ENCODE measurements around the gene PRSS2.
"Not testable (repeated sequence)": the region's sequence is repeated elsewhere in the genome, so short reads cannot be mapped to it uniquely, and the experiment has no call there.

The PRSS2 gene

GRCh38 chr7:142770661-142771352, at the start of gene PRSS2:
TSS of gene PRSS2 (plus strand) at chr7:142770970. CDS start at chr7:142770983, 13 bp downstream.
- DNase-seq, result no peak

- no peak for DNase-seq
Measured at GRCh38 chr7:142720986-142721385, 49.8 kb upstream of the PRSS2 start.

- DNase-seq, result no peak
Measured at GRCh38 chr7:142722248-142722794, 48.4 kb upstream of the PRSS2 start.

GRCh38 chr7:142733271-142733670, 37.5 kb upstream of the PRSS2 start:
- DNase-seq, result no peak

- no peak for DNase-seq
Measured at GRCh38 chr7:142739923-142740492, 30.8 kb upstream of the PRSS2 start.

- no peak for DNase-seq
Measured at GRCh38 chr7:142740786-142741185, 30.0 kb upstream of the PRSS2 start.

- not testable (repeated sequence) for DNase-seq
Measured at GRCh38 chr7:142741932-142742331, 28.8 kb upstream of the PRSS2 start.

GRCh38 chr7:142745091-142745635, 25.6 kb upstream of the PRSS2 start:
- no peak for DNase-seq

GRCh38 chr7:142745745-142746144, 25.0 kb upstream of the PRSS2 start:
- no peak for DNase-seq

- DNase-seq, result no peak
Measured at GRCh38 chr7:142746264-142746663, 24.5 kb upstream of the PRSS2 start.

- not testable (repeated sequence) for DNase-seq
Measured at GRCh38 chr7:142748410-142748809, 22.4 kb upstream of the PRSS2 start.

- peak; percentile 31 for DNase-seq
Measured at GRCh38 chr7:142749218-142749993, 21.4 kb upstream of the PRSS2 start, which contains the start of gene PRSS1. TSS of gene PRSS1 (plus strand) at chr7:142749472. CDS start at chr7:142749485, 13 bp downstream.

- no peak for DNase-seq
Measured at GRCh38 chr7:142750321-142750938, 20.3 kb upstream of the PRSS2 start.

- not testable (repeated sequence) for DNase-seq
Measured at GRCh38 chr7:142751526-142752175, 19.1 kb upstream of the PRSS2 start.

GRCh38 chr7:142752376-142753225, 18.2 kb upstream of the PRSS2 start:
- DNase-seq, result no peak

GRCh38 chr7:142753366-142753765, 17.4 kb upstream of the PRSS2 start:
- no peak for DNase-seq

GRCh38 chr7:142753925-142754491, 16.8 kb upstream of the PRSS2 start:
- not testable (repeated sequence) for DNase-seq

- no peak for DNase-seq
Measured at GRCh38 chr7:142754681-142755575, 15.8 kb upstream of the PRSS2 start.

- not testable (repeated sequence) for DNase-seq
Measured at GRCh38 chr7:142758312-142758711, 12.5 kb upstream of the PRSS2 start.

- no peak for DNase-seq
Measured at GRCh38 chr7:142759433-142759832, 11.3 kb upstream of the PRSS2 start.

Data from NCI-H2107 (cell line).